Activated T-cell treated with anti-CD3 and anti-CD28 coated beads for 48 hours (primary cell): Measurements from ENCODE around the gene CUBN.

Experiments used
- DNase-seq: peaks from one replicate; pipeline ENCODE4 v3.0.0-alpha.2; 2020; ENCODE audit warnings: low read depth

CUBN gene

DNA sequence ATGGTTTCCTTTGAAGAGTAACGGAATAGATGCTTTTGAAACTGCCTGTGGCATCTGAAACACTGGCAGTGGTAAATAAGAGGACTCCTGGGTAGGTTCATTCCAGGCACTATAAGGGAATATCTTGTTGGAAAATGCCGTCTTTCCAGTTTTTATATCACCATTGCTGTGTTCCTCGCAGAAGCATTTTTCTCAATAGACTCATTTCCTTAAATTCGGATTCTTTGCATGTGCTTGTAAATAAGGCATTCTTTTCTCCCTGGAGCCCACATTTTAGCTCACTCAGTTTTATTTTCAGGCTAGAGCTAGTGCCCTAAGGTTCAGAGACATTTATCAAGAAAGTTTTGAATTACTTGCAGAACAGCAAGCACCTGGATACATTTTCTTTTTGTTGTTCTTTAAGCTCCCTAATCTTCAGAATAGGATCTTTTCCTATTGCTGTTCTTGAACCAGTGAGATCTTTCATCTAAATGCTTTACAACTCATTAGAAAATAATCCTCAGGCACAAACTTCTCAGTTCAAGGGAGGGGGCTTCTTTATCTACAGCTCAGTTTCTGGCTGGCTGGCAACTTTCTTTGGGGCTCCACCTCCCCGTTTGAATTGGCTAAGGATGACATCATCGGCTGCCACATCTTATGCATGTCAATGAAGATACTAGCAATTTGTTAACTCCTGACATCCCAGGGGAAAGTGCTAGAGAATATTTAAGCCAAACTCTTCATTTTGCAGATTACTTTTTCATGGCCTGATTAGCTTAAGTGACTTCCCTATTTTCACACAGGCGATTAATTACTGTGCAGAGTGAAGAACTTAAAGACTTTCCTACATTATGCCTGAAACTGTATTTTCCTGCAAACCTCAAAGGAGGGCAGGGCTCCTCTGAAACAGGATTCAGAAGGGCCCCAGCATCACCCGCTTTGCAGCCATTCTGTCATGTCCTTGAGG lies 178.7 kb downstream of the CUBN start:
- no peak for DNase-seq

DNA sequence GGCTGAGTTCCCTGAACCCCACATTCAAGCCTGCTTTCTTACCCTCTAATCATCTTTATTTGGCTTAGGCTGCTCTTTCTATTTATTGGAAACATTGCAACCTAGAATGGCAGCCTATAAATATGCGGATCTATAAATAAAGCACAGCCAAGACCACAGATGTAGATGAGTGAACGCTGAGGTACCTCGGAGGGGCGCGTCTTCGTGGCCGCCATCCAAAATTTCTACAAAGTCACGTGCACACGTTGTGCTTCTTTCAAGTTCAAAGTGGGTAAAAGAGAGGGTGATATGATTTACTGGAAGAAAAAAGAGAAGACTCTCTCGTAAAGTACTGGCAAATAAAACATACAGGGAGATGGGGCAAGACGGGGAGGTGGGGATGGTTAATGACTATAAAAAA lies 179.8 kb downstream of the CUBN start:
- no peak for DNase-seq

DNA sequence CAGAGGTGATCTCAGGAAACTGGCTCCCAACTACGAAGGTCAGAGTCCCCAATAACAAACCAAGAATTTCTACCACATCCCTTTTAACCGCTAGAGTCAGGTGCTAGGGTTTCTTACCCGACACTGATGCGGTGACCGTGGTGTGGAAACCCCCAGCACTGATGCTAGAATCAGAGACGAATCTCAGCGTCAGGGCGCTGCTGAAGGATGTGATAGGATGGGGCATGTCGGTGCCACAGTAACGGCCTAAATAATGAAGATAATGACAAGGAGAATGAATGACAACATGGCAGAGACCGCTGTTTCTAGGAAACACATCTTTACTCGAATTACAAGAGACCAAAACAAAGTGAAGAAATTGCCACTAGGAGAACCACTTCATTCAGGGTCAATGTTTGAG lies 181.2 kb downstream of the CUBN start:
- DNase-seq: no peak

DNA sequence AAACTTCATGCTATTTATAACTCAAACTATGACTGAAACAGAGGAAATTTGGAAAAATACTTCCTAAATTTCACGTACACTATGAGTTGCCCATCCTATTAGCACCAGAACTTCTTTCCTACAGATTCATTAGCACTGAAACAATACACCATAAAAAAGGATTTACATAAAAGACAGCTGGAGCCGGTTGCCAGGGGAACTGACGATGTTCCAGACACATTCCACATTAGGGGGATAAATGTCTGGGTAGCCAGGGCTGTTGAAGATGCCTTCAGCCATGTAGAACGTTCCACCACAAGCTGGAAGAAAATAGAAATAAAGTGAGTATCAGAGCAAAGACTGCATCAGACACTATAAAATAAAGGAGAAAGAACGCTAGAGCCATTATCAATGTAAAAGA lies 182.5 kb downstream of the CUBN start:
- no peak for DNase-seq

DNA sequence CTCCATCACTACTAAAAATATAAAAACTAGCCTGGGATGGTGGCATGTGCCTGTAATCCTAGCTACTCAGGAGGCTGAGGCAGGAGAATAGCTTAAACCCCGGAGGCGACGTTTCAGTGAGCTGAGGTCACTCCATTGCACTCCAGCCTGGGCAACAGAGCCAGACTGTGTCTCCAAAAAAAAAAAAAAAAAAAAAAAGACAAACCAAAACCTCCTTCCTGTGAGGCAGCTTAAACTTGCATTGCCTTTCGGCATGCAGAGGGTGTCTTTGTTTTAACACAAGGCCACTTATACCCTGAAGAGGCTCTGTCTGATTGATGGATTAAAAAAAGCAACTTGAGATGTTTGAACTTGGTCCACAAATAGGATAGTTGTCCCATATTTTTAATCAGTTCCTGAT lies 184.0 kb downstream of the CUBN start:
- DNase-seq: no peak

DNA sequence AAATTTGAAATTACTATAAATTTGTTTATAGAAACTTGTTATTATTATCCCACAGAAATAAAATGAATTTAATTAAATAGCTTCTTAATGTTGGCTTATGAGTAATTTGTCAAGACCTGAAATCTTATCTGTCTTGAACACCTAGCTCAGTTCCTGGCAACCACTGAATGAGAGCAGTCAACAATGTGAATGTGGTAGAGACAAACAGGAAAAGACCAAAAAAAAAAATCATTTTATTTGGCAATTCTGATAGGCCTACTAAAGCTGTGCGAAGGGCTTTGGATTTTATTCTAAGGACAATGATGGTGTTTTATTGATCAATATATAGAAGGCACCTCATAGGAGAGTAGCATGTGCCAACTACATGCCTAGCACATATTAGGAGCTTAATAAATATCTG lies 184.6 kb downstream of the CUBN start:
- DNase-seq: no peak

DNA sequence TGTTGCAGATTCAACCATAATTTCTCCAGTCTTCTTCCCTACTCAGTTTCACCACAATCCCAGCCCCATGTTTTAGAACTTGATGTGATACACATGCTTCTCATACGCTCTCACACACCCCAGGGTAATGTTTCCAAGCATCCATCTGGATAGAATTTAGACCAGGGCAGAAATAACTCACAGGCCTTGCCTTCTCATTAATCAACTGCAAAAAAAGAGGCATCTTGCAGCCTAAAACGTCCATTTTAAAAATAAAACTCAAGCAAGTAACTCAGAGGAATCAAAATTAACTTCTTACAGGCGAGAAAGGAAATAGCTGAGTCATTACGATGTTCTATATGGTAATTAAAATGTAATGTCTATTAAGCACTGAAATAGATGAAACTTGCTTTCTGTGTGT lies 185.2 kb downstream of the CUBN start:
- DNase-seq: no peak

DNA sequence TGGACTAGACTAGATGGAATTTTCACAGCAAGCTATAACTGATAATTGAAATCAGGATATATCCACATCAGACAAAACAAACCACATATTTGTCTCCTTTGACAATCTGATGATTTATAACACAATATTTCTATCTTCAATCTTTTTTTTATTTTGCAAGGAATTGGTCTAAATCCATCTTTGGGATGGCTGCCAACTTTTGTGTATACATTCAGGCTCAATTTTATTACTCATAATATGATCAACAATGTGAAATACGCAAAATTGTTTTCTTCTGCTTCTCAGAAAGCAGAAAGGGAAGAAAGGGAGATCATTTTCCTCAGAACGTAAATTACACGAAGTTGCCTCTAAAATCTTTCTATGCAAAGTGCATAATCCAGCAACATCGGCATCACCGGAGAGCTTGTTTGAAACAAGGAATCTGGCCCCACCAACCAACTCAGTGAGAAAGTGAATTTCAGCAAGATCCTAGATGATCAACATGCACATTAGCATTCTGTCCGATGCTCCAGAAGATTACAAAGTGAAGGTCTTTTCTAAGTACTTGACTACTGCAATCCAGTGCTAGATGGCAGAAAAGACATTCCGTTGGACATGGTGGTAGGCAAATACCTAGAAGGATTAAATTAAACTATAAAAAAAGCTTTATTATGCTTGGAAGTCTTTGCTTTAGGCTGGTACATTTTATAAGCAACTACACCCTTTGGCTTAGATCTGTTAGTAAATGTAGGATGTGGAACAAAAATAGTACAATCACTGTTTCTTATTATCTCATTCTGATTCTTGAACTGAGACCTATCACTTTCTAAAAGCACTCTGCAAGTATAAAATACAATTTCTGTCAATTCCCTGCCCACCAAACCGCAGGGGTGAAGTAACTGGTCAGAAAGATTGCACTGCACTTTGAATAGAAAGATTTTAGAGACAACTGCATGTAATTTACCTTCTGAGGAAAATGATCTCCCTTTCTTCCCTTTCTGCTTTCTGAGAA lies 186.0 kb downstream of the CUBN start:
- DNase-seq: no peak

DNA sequence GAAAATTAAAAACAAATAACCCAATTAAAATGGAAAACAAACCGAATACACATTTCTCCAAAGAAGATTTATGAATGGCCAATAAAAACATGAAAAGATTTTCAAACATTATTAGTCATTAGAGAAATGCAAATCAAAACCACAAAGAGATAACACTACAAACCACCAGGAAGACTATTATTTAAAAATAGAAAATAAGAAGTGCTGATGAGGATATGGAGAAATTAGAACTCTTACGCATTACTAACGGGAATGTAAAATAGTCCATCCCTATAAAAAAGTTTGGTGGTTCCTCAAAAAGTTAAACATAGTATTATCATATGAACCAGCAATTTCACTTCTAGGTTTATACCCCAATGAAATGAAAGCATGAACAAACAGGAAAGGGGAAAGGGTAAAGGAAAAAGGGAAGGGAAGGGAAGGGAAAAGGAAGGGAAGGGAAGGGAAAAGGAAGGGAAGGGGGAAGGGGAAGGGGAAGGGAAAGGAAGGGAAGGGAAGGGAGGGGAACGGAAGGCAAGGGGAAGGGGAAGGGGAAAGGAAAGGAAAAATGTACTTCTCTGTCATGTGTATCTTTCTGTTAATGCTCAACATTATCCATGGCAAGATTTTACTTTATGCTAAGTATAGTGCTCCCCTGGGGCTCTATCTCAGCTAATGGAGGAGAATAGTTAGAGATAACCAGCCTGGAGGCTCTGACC lies 187.1 kb downstream of the CUBN start:
- no peak for DNase-seq

DNA sequence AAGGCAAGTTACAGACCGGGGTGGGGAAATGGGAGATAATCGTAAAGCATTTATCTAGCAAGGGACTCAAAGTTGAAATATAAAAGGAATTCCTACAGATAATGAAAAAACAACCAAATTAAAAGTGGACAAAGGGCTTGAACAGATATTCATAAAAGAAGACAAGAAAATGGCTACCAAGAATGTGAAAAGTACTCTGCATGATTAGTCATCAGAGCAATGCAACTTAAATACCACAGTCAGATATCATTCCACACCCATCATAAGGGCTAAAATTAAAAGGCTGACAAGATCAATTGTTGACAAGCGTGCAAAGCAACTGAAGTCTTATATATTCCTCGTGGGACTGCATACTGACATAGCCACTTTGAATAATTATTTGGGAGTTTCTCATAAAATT lies 187.7 kb downstream of the CUBN start:
- no peak for DNase-seq

DNA sequence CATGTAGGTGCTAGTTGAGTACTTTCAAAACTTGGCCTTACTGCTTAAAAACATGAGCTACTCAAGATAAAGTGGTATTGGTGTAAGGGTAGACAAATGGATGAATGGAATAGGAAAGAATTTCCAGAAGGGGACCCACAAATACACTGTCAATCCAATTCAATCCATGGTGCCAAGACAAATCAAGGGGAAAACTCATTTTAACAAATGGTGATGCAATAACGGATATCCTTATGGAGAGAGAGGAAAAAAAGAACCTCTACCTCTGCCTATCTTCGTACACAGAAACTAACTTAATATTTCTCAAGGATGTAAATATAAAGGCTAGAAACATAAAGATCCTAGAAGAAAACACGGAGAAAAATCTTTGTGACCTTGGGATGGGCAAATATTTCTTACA lies 188.5 kb downstream of the CUBN start:
- no peak for DNase-seq

DNA sequence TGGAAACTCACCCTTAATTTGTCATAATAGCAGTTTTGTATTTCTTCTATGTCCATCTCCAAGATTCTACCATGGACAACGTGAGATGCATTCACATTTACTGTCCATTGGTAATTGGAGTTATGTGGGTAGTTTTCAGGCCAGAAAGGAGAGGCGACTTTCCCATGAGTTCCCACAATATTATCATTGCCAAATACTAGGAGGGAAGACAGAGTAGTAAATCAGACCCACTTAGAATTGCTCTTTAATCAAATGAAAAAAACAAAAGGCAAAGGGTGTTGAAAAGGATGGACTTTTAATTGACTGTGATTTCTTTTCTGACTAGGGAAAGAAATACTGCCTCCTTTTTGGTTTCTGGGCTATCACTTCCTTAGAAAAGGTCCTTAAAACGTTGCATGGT lies 190.7 kb downstream of the CUBN start:
- DNase-seq: no peak

DNA sequence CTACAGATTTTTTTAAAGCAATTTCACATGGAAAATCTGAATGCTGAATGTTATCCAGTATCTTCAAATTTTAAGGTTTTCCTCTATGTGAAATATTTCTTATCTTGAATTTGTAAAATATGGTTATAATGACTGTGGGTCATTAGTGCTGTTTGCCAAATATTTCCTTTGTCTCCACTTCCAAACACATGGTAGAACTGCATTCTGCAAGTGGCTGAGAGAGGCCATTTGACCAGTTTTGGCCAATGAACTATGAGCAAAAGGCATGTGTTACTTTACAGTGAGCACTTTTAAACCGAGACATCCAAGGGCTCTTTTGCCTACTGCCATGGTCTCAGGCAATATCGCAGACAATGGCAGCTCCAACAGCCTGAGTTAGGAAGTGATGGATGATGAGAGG lies 195.2 kb downstream of the CUBN start:
- DNase-seq: no peak

DNA sequence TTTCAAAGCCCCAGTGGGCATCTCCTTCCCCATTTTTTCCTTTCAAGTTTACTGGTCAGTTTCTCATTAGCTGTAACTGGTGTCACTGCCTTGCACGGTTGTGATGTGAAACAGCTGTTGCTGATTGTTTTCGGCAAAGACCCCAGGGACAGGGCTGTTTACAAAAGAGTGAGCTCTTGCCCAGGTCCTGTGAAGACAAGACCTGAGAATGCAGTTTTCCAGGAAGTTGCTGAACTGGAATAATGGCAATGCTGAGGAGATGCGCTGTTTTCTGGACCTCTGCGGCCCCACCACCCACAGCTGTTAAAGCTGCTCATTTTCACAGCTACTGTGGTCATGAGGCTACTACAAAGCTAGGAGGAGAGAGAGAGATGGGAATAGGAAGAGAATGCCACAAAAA lies 195.8 kb downstream of the CUBN start:
- no peak for DNase-seq

DNA sequence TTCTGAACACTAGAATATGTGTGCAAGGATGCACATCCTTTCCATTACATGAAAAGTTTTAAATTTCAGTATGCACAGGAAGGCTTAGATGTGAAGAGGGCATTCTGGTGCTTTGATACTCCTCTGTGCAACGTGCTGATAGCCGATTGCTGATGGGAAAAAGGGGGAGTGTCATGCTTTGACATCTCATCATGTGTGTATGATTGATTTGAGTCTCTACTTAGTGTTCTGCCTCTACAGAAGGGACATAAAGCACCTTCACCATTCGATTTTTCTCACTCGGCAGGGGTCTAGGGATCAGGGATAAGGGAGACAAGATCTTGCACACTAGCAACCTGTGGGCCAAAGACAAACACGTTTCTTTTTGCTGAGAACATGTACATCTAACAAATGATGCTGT lies 197.7 kb downstream of the CUBN start:
- no peak for DNase-seq

DNA sequence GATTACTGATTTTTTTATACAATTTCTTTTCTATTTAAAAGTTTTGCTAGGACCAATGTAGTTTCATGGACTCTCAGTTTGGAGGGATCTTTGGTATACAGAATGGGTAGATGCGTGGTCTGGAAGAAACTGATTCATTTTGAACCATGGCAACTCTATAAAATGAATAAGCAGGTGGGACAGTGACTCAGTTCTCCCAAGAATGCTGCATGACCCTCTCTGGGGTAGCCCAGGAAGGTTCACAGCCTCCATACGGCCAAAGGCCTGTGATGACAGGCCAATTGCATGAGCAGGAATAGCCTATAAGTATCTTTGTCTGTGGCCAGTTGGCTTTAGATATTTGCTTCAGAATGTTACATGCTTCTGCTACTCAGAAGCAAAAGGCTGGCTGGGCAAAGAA lies 199.1 kb downstream of the CUBN start:
- no peak for DNase-seq

DNA sequence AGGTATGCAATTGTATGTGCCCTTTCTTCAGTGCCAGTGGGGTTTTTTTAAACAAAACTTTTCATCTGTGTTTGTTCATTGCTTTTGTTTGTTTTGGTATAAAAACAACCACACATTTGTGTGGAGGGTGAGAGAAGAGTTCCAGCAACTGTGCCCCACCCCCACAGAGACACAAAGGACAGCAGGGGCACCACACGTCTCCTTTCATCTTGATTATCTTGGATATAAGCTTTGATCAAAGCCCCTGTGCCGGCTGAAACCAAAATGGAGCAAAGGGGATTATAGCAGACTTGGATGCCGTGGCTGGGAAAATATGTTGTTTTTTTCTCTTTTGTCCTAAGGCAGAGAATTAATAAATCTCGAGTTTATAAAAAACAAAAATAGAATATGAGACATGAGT lies 200.5 kb downstream of the CUBN start:
- DNase-seq: no peak

DNA sequence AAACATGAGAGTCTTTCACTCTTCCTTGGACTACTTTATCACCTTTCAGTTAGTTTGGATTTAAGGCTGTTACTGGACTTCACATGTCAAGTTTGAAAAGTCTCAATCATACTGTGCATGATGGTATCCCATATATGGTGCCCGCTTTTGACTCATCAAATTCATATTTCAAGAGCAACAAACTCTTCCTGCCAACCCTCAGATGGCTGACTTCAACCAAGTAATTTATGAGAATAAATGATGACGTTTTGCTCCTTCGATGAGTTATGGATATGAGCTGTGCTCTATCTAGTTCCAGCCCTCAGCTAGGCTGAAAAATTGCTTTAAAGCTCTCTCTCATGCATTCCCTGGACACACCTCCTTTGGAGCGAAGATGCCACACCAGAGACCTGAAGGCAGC lies 202.1 kb downstream of the CUBN start:
- DNase-seq: no peak

DNA sequence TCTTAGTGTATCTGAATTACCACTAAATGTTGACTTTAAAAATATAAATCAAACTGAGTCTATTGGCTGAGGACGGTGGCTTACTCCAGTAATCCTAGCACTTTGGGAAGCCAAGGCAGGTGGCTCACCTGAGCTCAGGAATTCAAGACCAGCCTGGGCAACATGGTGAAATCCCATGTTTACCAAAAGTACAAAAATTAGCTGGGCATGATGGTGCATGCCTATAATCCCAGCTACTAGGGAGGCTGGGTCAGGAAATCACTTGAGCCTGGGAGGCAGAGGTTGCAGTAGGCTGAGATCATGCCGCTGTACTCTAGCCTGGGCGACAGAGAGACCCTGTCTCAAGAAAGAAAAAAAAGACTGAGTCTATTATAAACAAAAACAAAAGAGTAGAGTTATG lies 205.9 kb downstream of the CUBN start:
- DNase-seq: no peak

DNA sequence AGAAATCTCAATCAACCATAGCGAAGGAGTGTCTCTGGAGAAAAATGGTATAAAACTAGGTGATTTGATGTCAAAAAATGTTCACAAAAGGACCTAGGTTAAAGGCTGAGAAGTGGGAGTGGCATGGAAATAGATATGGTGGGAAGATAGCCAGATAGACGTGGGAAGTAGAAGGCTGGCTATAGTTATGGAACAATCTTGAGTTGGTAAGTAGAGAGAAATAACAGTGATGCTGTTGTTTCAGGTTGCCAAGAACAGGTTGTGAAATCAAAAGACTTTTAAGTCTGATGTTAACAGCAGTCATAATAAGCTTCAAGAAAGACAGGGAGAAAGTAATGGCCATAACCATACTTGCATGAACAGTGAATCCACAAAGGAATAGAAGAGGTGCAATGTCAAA lies 206.3 kb downstream of the CUBN start:
- DNase-seq: no peak

DNA sequence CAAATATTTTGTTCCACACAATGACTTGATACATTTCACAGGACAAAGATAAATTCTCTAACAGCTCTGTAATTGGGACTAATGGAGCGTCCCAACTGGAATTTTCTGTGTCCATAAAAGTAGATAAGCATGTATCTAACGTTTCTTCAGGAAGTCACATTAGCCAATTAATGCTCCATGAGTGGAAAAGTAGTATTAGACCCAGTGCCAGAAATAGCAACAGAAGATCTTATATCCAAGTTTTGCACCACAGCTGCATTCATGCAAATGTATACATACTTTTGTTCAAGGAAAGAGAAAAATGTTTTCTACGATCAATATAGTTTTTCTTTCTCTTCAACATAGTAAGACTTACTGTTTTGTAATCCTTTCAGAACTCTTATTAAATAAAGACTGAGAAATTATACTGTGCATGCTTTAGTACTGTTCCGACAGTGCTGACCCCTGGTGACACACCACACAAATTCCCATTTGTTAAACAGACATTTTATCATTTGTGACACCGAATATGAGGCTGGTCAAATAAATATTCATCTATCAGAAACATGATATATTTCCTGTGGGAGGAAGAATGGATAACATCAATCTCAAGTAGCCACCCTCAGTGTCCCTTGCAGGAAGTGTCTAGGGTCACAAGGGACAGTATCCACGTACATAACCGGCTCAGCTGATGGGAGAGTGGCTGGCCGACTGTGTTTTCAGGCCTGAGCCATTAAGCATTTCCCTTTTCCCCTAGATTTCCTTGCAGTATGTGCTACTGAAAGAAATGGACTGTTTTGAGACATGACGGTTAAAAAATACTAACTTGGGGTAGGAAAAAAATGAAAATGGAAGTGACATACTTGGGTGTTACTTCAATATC lies 210.3 kb downstream of the CUBN start:
- DNase-seq: no peak
